Gastrocnemius medialis (tissue), 4 donors: ENCODE measurements around the gene PITPNM2. TPM values are rescaled to one million over a fixed set of nuclear protein-coding genes. Genes with fewer than 3 reads are reported as not detected.

ENCODE experiments used
- ATAC-seq, 2 donors: fragments of 150-250 bp; one replicate each; pipeline ENCODE4 v1.9.1; 2016
- DNase-seq, 2 donors: peaks; one replicate each; pipeline ENCODE4 v3.0.0-alpha.2; 2019
- H3K27ac ChIP-seq, 4 donors: fragments of 200-600 bp; sonication (generic); 1 replicate in 1 of 4; 2 replicates in 3 of 4; pipeline ENCODE4 v1.5.1; 2016 to 2018; ENCODE audit warnings: mild to moderate bottlenecking in 2 of 4, moderate library complexity in 1 of 4
- H3K27me3 ChIP-seq, 3 donors: fragments of 200-600 bp; sonication (generic) in 2 of 3; 1 replicate in 1 of 3; 2 replicates in 2 of 3; pipeline versions ENCODE4 v1.5.1 to v1.6.0; 2016 to 2019; ENCODE audit warnings: mild to moderate bottlenecking in 1 of 3, moderate library complexity in 1 of 3
- H3K36me3 ChIP-seq, 2 donors: fragments of 200-600 bp; sonication (generic) in 1 of 2; one replicate each; pipeline ENCODE4 v1.5.1; 2017 to 2018
- H3K4me1 ChIP-seq, 2 donors: fragments of 200-600 bp; sonication (generic) in 1 of 2; one replicate each; pipeline ENCODE4 v1.5.1; 2016 to 2017; ENCODE audit warnings: mild to moderate bottlenecking in 2 of 2
- H3K4me3 ChIP-seq, 4 donors: fragments of 200-600 bp; sonication (generic) in 3 of 4; 1 replicate in 1 of 4; 2 replicates in 3 of 4; pipeline ENCODE4 v1.5.1; 2016 to 2019; ENCODE audit warnings: mild to moderate bottlenecking in 2 of 4
- H3K9me3 ChIP-seq, 3 donors: fragments of 200-600 bp; sonication (generic) in 2 of 3; 1 replicate in 1 of 3; 2 replicates in 2 of 3; pipeline ENCODE4 v1.5.1; 2016 to 2019
- POLR2A ChIP-seq, 2 donors: fragments of 450-650 bp; IDR thresholded peaks; one replicate each; pipeline ENCODE4 v1.6.1; 2017; ENCODE audit warnings: antibody characterized with exemption in 2 of 2, mild to moderate bottlenecking in 2 of 2, moderate library complexity in 2 of 2
- in situ Hi-C, 4 donors: fragments of 200-750 bp; cut with MboI; loops; one replicate each; pipeline versions ENCODE4 v1.15.0 to v1.8.0; 2017; ENCODE audit warnings: low sequenced_read_pairs in 4 of 4
- intact Hi-C: fragments of 100-400 bp; cut with DNase I; formaldehyde crosslinking; loops from one replicate; pipeline ENCODE4 v1.15.1; 2023; ENCODE audit warnings: low total_unique reads
- total RNA-seq, 4 donors: library from RNA; depleted of rRNA; stranded (reverse); fragments of >200 nt; gene quantifications; one replicate each; pipeline versions ENCODE4 v1.1.0 to v1.2.3, GENCODE V29; 2016
- TF ChIP-seq, protein P1 (sequence below), 5 experiments: fragments of 450-650 bp in 3 of 5; fragments of 200-600 bp in 2 of 5; sonication (generic) in 2 of 5; IDR thresholded peaks in 4 of 5; conservative IDR thresholded peaks in 1 of 5; 1 replicate in 4 of 5; 2 replicates in 1 of 5; pipeline ENCODE4 v1.5.1; 2016 to 2019; ENCODE audit warnings: antibody characterized with exemption in 5 of 5, mild to moderate bottlenecking in 3 of 5, moderate library complexity in 3 of 5

PITPNM2 gene
- 1 to 10 TPM; 2.1 to 3.8 (median 3.3) TPM for total RNA-seq

GRCh38 chr12:123150744-123151456 lies at the start of gene PITPNM2:
TSS of gene PITPNM2 (minus strand) at chr12:123151090. CDS start at chr12:123034590, 116,500 bp downstream.
- Histone ChIP-seq H3K27me3 (no peaks in the 10 kb centered on the region), H3K27ac (peak within 1 kb of the TSS; percentile 79 to 82 (median 80)), H3K36me3 (no peaks in the 10 kb centered on the region), H3K4me3 (peak within 1 kb of the TSS; percentile 64 to 89 (median 79)), H3K4me1 (peaks cover 18 to 25% of the 10 kb centered on the region in 2 donors), H3K9me3 (no peaks in the 10 kb centered on the region)
- intact Hi-C loops = loop anchor here (1.0 to 5.0 kb wide), 4 partner anchors 36 to 174 kb away; partner anchors contain the start of gene OGFOD2
- in situ Hi-C loops = no loop called here
- DNase-seq = peak in 1 of 2 donors; percentile 53
- TF ChIP-seq, protein P1, sequence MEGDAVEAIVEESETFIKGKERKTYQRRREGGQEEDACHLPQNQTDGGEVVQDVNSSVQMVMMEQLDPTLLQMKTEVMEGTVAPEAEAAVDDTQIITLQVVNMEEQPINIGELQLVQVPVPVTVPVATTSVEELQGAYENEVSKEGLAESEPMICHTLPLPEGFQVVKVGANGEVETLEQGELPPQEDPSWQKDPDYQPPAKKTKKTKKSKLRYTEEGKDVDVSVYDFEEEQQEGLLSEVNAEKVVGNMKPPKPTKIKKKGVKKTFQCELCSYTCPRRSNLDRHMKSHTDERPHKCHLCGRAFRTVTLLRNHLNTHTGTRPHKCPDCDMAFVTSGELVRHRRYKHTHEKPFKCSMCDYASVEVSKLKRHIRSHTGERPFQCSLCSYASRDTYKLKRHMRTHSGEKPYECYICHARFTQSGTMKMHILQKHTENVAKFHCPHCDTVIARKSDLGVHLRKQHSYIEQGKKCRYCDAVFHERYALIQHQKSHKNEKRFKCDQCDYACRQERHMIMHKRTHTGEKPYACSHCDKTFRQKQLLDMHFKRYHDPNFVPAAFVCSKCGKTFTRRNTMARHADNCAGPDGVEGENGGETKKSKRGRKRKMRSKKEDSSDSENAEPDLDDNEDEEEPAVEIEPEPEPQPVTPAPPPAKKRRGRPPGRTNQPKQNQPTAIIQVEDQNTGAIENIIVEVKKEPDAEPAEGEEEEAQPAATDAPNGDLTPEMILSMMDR (IDR thresholded peaks at IDR 0.05 in 4 of 5, conservative IDR thresholded peaks at IDR 0.05 in 1 of 5) = peak in 4 of 5 experiments; percentile 59 to 64 (median 60)
- peak in 1 of 2 donors; percentile 36 for TF ChIP-seq POLR2A (IDR thresholded peaks at IDR 0.05)
- peak; percentile 84 to 85 for ATAC-seq

DNA sequence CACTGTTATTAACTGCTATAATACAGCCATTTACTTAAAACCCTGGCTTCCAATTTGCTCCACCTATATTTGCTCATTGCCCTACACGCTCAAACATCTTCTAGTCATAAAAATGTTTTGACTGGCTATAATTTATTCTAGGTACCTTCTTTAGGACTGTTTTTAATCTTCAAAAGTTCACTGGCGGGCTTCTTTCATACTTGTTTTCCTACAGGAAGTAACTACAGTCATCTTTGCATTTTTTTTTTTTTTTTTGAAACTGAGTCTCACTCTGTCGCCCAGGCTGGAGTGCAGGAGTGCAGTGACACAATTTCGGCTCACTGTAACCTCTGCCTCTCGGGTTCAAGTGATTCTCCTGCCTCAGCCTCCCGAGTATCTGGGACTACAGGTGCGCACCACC lies 49.5 kb upstream of the PITPNM2 start:
- in situ Hi-C loops (no loop called here), intact Hi-C loops (no loop called here)
- H3K9me3 ChIP-seq = no peaks in the 10 kb centered on the region
- ATAC-seq (no peak), DNase-seq (no peak)
- no peaks in the 10 kb centered on the region for H3K4me1 ChIP-seq
- H3K27ac ChIP-seq = no peak overlapping the region
- H3K36me3 ChIP-seq = peaks cover 0 to 15% of the 10 kb centered on the region in 2 donors
- no peak overlapping the region for H3K4me3 ChIP-seq
- no peak for TF ChIP-seq POLR2A (IDR thresholded peaks at IDR 0.05)
- TF ChIP-seq, protein P1 (IDR thresholded peaks at IDR 0.05 in 4 of 5, conservative IDR thresholded peaks at IDR 0.05 in 1 of 5) = no peak
- no peaks in the 10 kb centered on the region for H3K27me3 ChIP-seq

GRCh38 chr12:123199936-123200335 lies 49.0 kb upstream of the PITPNM2 start:
- in situ Hi-C loops = no loop called here
- Histone ChIP-seq H3K9me3 (no peaks in the 10 kb centered on the region), H3K4me3 (no peak overlapping the region), H3K4me1 (no peaks in the 10 kb centered on the region), H3K27me3 (no peaks in the 10 kb centered on the region), H3K27ac (no peak overlapping the region), H3K36me3 (peaks cover 0 to 15% of the 10 kb centered on the region in 2 donors)
- ATAC-seq = no peak
- no peak for TF ChIP-seq POLR2A (IDR thresholded peaks at IDR 0.05)
- TF ChIP-seq, protein P1 (IDR thresholded peaks at IDR 0.05 in 4 of 5, conservative IDR thresholded peaks at IDR 0.05 in 1 of 5) = no peak
- intact Hi-C loops = no loop called here
- DNase-seq = no peak

- no peak overlapping the region for H3K27ac ChIP-seq
- in situ Hi-C loops = no loop called here
- intact Hi-C loops = no loop called here
- ATAC-seq (no peak), DNase-seq (no peak)
- TF ChIP-seq POLR2A (IDR thresholded peaks at IDR 0.05) = no peak
- TF ChIP-seq, protein P1 (IDR thresholded peaks at IDR 0.05 in 4 of 5, conservative IDR thresholded peaks at IDR 0.05 in 1 of 5) = no peak
- no peaks in the 10 kb centered on the region for H3K4me1 ChIP-seq
- H3K4me3 ChIP-seq = no peak overlapping the region
- H3K36me3 ChIP-seq = peaks cover 0 to 33% of the 10 kb centered on the region in 2 donors
- no peaks in the 10 kb centered on the region for H3K9me3 ChIP-seq
- H3K27me3 ChIP-seq = no peaks in the 10 kb centered on the region
Measured at GRCh38 chr12:123187637-123188036, 36.7 kb upstream of the PITPNM2 start.
